ENCODE data around the gene IYD. TPM values are rescaled to one million over a fixed set of nuclear protein-coding genes. Genes with fewer than 3 reads are reported as not detected.

Gene IYD
- total RNA-seq, 1 experiment from 2014 or later: 32.6 TPM

DNA sequence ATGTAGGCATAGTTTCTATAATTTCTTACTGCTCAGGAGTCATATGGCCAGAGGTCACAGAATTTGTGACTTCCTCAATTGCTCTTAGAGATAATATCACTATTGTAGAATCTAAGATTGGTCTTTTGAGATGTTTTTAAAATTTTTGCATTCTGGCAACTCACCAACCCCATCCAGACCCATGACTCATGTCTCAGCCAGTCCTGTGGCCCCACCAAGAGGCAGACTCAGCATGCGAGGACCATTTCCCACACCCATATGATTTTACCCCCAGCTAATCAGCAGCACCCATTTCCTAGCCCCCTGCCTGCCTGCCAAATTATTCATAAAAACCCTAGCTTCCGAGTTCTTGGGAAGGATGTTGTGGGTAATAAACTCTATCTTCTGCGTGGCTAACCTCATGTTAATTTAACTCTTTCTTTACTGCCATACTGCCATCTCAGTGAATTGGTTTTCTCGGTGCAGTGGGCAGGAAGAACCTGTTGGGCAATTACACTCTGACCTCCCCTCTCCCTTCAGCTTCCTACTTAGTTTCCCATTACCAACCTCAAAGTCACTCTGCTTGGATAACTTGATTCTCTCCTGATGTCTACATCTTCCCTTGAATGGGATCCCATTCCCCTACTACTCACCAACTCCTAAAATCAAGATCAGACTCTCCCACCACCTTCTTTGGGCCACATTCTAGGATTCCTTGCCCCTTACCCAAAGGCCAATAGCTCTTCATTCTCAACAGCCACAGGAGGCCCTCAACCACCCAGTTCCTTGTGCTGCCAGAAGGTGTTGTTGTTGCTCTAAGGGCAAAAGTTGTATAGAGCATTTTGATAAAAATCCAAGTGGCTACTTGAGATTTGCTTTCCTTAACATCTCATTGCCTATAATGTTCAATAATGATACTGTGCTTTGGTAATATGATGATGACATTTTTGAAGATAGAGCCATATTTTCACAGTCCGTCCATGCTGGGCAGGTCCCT lies 16.2 kb upstream of the IYD start:
- TF ChIP-seq, protein P1, sequence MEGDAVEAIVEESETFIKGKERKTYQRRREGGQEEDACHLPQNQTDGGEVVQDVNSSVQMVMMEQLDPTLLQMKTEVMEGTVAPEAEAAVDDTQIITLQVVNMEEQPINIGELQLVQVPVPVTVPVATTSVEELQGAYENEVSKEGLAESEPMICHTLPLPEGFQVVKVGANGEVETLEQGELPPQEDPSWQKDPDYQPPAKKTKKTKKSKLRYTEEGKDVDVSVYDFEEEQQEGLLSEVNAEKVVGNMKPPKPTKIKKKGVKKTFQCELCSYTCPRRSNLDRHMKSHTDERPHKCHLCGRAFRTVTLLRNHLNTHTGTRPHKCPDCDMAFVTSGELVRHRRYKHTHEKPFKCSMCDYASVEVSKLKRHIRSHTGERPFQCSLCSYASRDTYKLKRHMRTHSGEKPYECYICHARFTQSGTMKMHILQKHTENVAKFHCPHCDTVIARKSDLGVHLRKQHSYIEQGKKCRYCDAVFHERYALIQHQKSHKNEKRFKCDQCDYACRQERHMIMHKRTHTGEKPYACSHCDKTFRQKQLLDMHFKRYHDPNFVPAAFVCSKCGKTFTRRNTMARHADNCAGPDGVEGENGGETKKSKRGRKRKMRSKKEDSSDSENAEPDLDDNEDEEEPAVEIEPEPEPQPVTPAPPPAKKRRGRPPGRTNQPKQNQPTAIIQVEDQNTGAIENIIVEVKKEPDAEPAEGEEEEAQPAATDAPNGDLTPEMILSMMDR (IDR thresholded peaks at IDR 0.05; ENCODE audit: insufficient read depth in 1 of 2, low read depth in 1 of 2, low read length in 1 of 2, severe bottlenecking in 1 of 2, unreplicated experiment in 1 of 2): no peak
- Mint-ChIP-seq H3K4me1 (ENCODE audit: low read depth, unreplicated experiment) (peaks cover 18% of the 10 kb centered on the region), H3K36me3 (ENCODE audit: insufficient read depth, unreplicated experiment) (peaks cover 4% of the 10 kb centered on the region), H3K27ac (ENCODE audit: unreplicated experiment) (no peak overlapping the region), H3K9me3 (ENCODE audit: unreplicated experiment) (no peaks in the 10 kb centered on the region), H3K27me3 (ENCODE audit: insufficient read depth, unreplicated experiment) (no peaks in the 10 kb centered on the region), H3K4me3 (ENCODE audit: unreplicated experiment) (no peak overlapping the region)
- no TSS peak for BruUV-seq (replicated peaks)
- H3K4me1 ChIP-seq: peaks cover 24% of the 10 kb centered on the region
- ChIA-PET POLR2A (no interaction called here), CTCF (interaction anchor here (0.6 to 1.0 kb wide), 2 partner anchors 15 to 43 kb away, joined by 3 to 9 read pairs; no protein-coding TSS in a partner anchor)
- H3K4me3 ChIP-seq (ENCODE audit: low read depth, low read length): no peak overlapping the region
- no peaks in the 10 kb centered on the region for H3K36me3 ChIP-seq (ENCODE audit: control insufficient read depth, insufficient read depth, low read length)
- no peaks in the 10 kb centered on the region for H3K27me3 ChIP-seq (replicated peaks; ENCODE audit: control insufficient read depth, insufficient read depth, low read length)
- intact Hi-C loops (cut with micrococcal nuclease; ENCODE audit: unreplicated experiment): loop anchor here (5.0 kb wide), 1 partner anchor 45 kb away; no protein-coding TSS in a partner anchor
- H3K9me3 ChIP-seq: no peaks in the 10 kb centered on the region
- no peak for DNase-seq

DNA sequence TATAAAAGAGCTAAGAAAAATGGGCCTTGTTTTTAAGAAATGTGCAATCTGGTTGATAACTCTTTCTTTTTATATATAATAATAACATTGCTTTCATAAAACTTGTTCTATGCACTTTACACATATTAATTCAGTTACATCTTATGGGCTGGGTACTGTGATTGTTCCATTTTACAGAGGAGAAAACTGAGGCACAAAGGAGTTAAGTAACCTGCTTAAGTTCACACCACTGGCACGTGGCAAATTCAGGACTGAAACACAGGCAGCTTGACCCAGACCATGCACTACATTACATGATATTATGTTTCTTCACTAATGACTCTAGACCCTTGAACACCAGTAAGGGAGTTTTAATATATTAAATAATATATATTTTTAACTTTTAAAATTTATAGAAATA lies 15.4 kb upstream of the IYD start:
- no peaks in the 10 kb centered on the region for H3K9me3 ChIP-seq
- Mint-ChIP-seq H3K4me3 (ENCODE audit: unreplicated experiment) (no peak overlapping the region), H3K36me3 (ENCODE audit: insufficient read depth, unreplicated experiment) (peaks cover 4% of the 10 kb centered on the region), H3K27ac (ENCODE audit: unreplicated experiment) (no peak overlapping the region), H3K4me1 (ENCODE audit: low read depth, unreplicated experiment) (peaks cover 18% of the 10 kb centered on the region), H3K9me3 (ENCODE audit: unreplicated experiment) (no peaks in the 10 kb centered on the region), H3K27me3 (ENCODE audit: insufficient read depth, unreplicated experiment) (no peaks in the 10 kb centered on the region)
- no peak for DNase-seq
- H3K4me1 ChIP-seq: peaks cover 24% of the 10 kb centered on the region
- H3K36me3 ChIP-seq (ENCODE audit: control insufficient read depth, insufficient read depth, low read length): no peaks in the 10 kb centered on the region
- no peaks in the 10 kb centered on the region for H3K27me3 ChIP-seq (replicated peaks; ENCODE audit: control insufficient read depth, insufficient read depth, low read length)
- intact Hi-C loops (cut with micrococcal nuclease; ENCODE audit: unreplicated experiment): loop anchor here (5.0 kb wide), 1 partner anchor 44 kb away; no protein-coding TSS in a partner anchor
- ChIA-PET POLR2A (no interaction called here), CTCF (interaction anchor here (1.0 kb wide), 1 partner anchor 42 kb away, joined by 9 read pairs; no protein-coding TSS in a partner anchor)
- TF ChIP-seq, protein P1 (IDR thresholded peaks at IDR 0.05; ENCODE audit: insufficient read depth in 1 of 2, low read depth in 1 of 2, low read length in 1 of 2, severe bottlenecking in 1 of 2, unreplicated experiment in 1 of 2): no peak
- H3K4me3 ChIP-seq (ENCODE audit: low read depth, low read length): no peak overlapping the region
- BruUV-seq (replicated peaks): no TSS peak

DNA sequence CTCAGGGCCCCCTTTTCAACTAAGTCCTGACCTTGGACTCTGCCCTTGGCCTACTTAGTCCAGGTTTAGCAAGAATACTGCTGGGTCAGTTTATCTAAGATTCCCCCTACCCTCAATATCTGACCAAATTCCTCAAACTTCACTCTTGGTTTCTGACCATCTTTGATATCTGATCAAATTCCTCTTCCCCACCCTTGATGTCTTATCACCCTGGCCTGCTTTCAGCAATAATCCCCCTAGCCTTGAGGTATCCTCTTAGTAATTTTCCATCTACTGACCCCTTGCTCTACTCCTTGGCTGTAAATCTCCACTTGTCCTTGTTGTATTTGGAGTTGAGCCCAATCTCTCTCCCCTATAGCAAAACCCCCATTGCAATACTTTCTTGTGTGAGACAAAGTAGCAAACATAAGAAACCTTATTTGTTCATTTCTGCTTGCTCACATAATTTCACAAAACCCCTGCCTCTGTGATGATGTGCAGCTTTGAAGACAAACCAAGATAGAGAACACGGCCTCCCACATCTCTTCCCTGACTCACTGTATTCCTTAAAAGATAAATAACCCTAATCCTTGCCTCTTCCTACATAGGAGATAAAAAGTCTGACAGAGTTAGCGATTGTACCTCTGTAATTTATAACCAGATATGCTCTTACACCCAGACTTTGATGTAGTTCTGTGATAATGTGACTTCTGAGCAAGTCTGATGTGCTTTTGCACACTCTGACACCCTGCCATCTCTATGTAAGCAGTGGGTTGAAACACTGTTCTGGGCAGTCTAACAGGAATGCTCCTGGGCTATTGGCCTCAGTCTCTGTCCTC lies 13.8 kb upstream of the IYD start:
- ChIA-PET POLR2A (interaction anchor here (0.5 kb wide), 1 partner anchor 93 kb away, joined by 3 read pairs; no protein-coding TSS in a partner anchor), CTCF (no interaction called here)
- intact Hi-C loops (cut with micrococcal nuclease; ENCODE audit: unreplicated experiment): loop anchor here (1.0 to 5.0 kb wide), 2 partner anchors 13 to 42 kb away; no protein-coding TSS in a partner anchor
- H3K27ac Mint-ChIP-seq (ENCODE audit: unreplicated experiment): peak overlapping the region; percentile 12
- peaks cover 4% of the 10 kb centered on the region for H3K36me3 Mint-ChIP-seq (ENCODE audit: insufficient read depth, unreplicated experiment)
- Histone ChIP-seq H3K36me3 (ENCODE audit: control insufficient read depth, insufficient read depth, low read length) (no peaks in the 10 kb centered on the region), H3K27me3 (replicated peaks; ENCODE audit: control insufficient read depth, insufficient read depth, low read length) (no peaks in the 10 kb centered on the region), H3K9me3 (no peaks in the 10 kb centered on the region), H3K4me3 (ENCODE audit: low read depth, low read length) (no peak overlapping the region), H3K4me1 (peaks cover 24% of the 10 kb centered on the region)
- H3K4me3 Mint-ChIP-seq (ENCODE audit: unreplicated experiment): no peak overlapping the region
- no peaks in the 10 kb centered on the region for H3K9me3 Mint-ChIP-seq (ENCODE audit: unreplicated experiment)
- no peaks in the 10 kb centered on the region for H3K27me3 Mint-ChIP-seq (ENCODE audit: insufficient read depth, unreplicated experiment)
- peaks cover 18% of the 10 kb centered on the region for H3K4me1 Mint-ChIP-seq (ENCODE audit: low read depth, unreplicated experiment)
- DNase-seq: peak in 1 of 2 experiments; percentile 29
- TF ChIP-seq, protein P1 (IDR thresholded peaks at IDR 0.05; ENCODE audit: insufficient read depth in 1 of 2, low read depth in 1 of 2, low read length in 1 of 2, severe bottlenecking in 1 of 2, unreplicated experiment in 1 of 2): no peak
- no TSS peak for BruUV-seq (replicated peaks)
